ENCODE data around the gene PCK1. TPM values are rescaled to one million over a fixed set of nuclear protein-coding genes. Genes with fewer than 3 reads are reported as not detected.
A peak's percentile ranks its signal among the peaks of the same experiment; 100 is the strongest.

PCK1 gene
- total and polyA plus RNA-seq, 2 of the 13 experiments (the other 11 are each of a cell fraction or from before 2014, with no cell fraction given): 6.5 to 12.6 TPM

DNA sequence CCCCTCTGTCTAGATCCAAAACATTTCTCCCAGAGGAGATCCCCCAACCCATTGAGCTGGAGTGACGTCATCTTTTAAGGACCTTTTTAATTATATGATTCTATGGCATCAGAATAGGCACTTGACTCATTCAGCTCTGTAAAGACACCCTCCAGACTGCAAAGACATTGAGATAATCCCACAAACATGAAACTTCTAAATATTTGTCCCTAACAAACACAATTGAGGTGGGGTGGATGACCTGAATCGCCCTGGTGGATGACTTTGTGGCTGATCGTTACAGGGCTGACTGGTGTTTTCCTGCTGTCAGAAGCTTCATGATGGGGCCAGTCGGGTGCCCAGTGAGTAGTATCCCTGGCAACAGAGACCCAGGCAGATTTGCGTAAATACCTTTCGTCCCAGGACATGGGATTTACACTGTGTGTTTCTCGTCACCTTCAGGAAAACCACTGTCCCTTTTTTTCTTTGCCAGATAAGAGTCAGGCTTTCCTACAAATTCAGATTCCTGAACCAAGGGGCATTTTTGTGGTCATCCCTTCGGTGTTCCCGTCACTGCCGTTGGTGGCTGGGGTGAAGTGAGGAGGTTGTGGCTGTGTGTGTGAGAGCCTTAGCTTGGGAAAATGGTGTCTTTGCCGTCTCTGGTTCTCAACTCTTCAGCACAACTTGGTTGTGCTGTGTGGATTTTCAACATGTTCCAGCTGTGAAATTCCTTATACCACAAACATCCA is 5.3 kb upstream of the PCK1 start (continued):
- TF ChIP-seq GLI4 (CRISPR knock-in tag; IDR thresholded peaks at IDR 0.05; ENCODE audit: borderline replicate concordance) (no peak), CENPT (CRISPR knock-in tag; IDR thresholded peaks at IDR 0.05; ENCODE audit: low read depth) (no peak), ZNF614 (CRISPR knock-in tag; IDR thresholded peaks at IDR 0.05; ENCODE audit: borderline replicate concordance) (no peak), ZNF121 (CRISPR knock-in tag; IDR thresholded peaks at IDR 0.05) (no peak), NR2F2 (IDR thresholded peaks at IDR 0.05; ENCODE audit: borderline replicate concordance, low read depth) (peak; percentile 72), HDAC2 (CRISPR knock-in tag; IDR thresholded peaks at IDR 0.05) (no peak), TSC22D2 (CRISPR knock-in tag; IDR thresholded peaks at IDR 0.05; ENCODE audit: borderline replicate concordance) (no peak), ZFP82 (CRISPR knock-in tag; IDR thresholded peaks at IDR 0.05; ENCODE audit: borderline replicate concordance) (0 out of 2 replicates have a peak, but pooled peaks have one; percentile 55), NR2F1 (CRISPR knock-in tag; IDR thresholded peaks at IDR 0.05) (peak in 1 of 2 experiments; percentile 57; a peak in 1 of 4 replicates), JUN (CRISPR knock-in tag; IDR thresholded peaks at IDR 0.05) (no peak; the same call in 1 of the 2 replicates), ZNF709 (CRISPR knock-in tag; IDR thresholded peaks at IDR 0.05) (0 out of 2 replicates have a peak, but pooled peaks have one; percentile 66), CREM (IDR thresholded peaks at IDR 0.05) (peak; percentile 34; the same call in 1 of the 2 replicates), CREM (CRISPR knock-in tag; IDR thresholded peaks at IDR 0.05) (no peak), NFKB2 (CRISPR knock-in tag; IDR thresholded peaks at IDR 0.05; ENCODE audit: borderline replicate concordance) (no peak), ZNF101 (CRISPR knock-in tag; IDR thresholded peaks at IDR 0.05; ENCODE audit: borderline replicate concordance, low read depth) (no peak), ATF1 (CRISPR knock-in tag; IDR thresholded peaks at IDR 0.05) (0 out of 2 replicates have a peak, but pooled peaks have one; percentile 26), IKZF1 (IDR thresholded peaks at IDR 0.05) (no peak), MED1 (CRISPR knock-in tag; IDR thresholded peaks at IDR 0.05) (peak; percentile 65; the same call in 1 of the 2 replicates), ZFP41 (CRISPR knock-in tag; IDR thresholded peaks at IDR 0.05; ENCODE audit: borderline replicate concordance) (no peak; the same call in 1 of the 2 replicates), RBM22 (optimal IDR thresholded peaks at IDR 0.05; ENCODE audit: low read length) (no peak), KLF9 (CRISPR knock-in tag; IDR thresholded peaks at IDR 0.05; ENCODE audit: low read depth) (no peak), ESRRA (CRISPR knock-in tag; IDR thresholded peaks at IDR 0.05; ENCODE audit: low read depth) (no peak), RBM39 (IDR thresholded peaks at IDR 0.05; ENCODE audit: low read depth, low read length, poor library complexity, severe bottlenecking) (no peak), ZNF34 (CRISPR knock-in tag; IDR thresholded peaks at IDR 0.05; ENCODE audit: borderline replicate concordance) (no peak), SOX6 (IDR thresholded peaks at IDR 0.05) (no peak), SOX6 (CRISPR knock-in tag; IDR thresholded peaks at IDR 0.05) (peak; percentile 58), ZFYVE20 (CRISPR knock-in tag; IDR thresholded peaks at IDR 0.05; ENCODE audit: borderline replicate concordance, low read depth) (no peak), GTF2F1 (IDR thresholded peaks at IDR 0.05; ENCODE audit: low read length) (no peak), ATF7-NPFF (CRISPR knock-in tag; IDR thresholded peaks at IDR 0.05; ENCODE audit: low read depth) (no peak)
- TF ChIP-seq, protein P1, sequence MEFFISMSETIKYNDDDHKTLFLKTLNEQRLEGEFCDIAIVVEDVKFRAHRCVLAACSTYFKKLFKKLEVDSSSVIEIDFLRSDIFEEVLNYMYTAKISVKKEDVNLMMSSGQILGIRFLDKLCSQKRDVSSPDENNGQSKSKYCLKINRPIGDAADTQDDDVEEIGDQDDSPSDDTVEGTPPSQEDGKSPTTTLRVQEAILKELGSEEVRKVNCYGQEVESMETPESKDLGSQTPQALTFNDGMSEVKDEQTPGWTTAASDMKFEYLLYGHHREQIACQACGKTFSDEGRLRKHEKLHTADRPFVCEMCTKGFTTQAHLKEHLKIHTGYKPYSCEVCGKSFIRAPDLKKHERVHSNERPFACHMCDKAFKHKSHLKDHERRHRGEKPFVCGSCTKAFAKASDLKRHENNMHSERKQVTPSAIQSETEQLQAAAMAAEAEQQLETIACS (CRISPR knock-in tag; IDR thresholded peaks at IDR 0.05): no peak
- TF ChIP-seq, protein P2, sequence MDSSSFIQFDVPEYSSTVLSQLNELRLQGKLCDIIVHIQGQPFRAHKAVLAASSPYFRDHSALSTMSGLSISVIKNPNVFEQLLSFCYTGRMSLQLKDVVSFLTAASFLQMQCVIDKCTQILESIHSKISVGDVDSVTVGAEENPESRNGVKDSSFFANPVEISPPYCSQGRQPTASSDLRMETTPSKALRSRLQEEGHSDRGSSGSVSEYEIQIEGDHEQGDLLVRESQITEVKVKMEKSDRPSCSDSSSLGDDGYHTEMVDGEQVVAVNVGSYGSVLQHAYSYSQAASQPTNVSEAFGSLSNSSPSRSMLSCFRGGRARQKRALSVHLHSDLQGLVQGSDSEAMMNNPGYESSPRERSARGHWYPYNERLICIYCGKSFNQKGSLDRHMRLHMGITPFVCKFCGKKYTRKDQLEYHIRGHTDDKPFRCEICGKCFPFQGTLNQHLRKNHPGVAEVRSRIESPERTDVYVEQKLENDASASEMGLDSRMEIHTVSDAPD (CRISPR knock-in tag; IDR thresholded peaks at IDR 0.05): no peak
